Measurements from ENCODE around the gene ACTN1.

ACTN1 gene

GRCh38 chr14:68937471-68938270 is 41.4 kb downstream of the ACTN1 start:
- no peak for DNase-seq (ENCODE audit: low read depth in 3 of 3, low spot score in 1 of 3)

GRCh38 chr14:68936980-68937379 is 42.1 kb downstream of the ACTN1 start:
- DNase-seq (ENCODE audit: low read depth in 3 of 3, low spot score in 1 of 3), result no peak

GRCh38 chr14:68936476-68936875 is 42.6 kb downstream of the ACTN1 start:
- DNase-seq (ENCODE audit: low read depth in 3 of 3, low spot score in 1 of 3), result no peak

- DNase-seq (ENCODE audit: low read depth in 3 of 3, low spot score in 1 of 3), result no peak
Observed at GRCh38 chr14:68935761-68936214, 43.3 kb downstream of the ACTN1 start.

- no peak for DNase-seq (ENCODE audit: low read depth in 3 of 3, low spot score in 1 of 3)
Observed at GRCh38 chr14:68934066-68934465, 45.0 kb downstream of the ACTN1 start.

- DNase-seq (ENCODE audit: low read depth in 3 of 3, low spot score in 1 of 3), result no peak
Observed at GRCh38 chr14:68932686-68933085, 46.4 kb downstream of the ACTN1 start.

GRCh38 chr14:68932231-68932630 is 46.9 kb downstream of the ACTN1 start:
- no peak for DNase-seq (ENCODE audit: low read depth in 3 of 3, low spot score in 1 of 3)

- no peak for DNase-seq (ENCODE audit: low read depth in 3 of 3, low spot score in 1 of 3)
Observed at GRCh38 chr14:68931474-68932051, 47.5 kb downstream of the ACTN1 start.

- DNase-seq (ENCODE audit: low read depth in 3 of 3, low spot score in 1 of 3), result no peak
Observed at GRCh38 chr14:68931063-68931462, 48.0 kb downstream of the ACTN1 start.

GRCh38 chr14:68929623-68930307 is 49.3 kb downstream of the ACTN1 start:
- DNase-seq (ENCODE audit: low read depth in 3 of 3, low spot score in 1 of 3), result no peak

- DNase-seq (ENCODE audit: low read depth in 3 of 3, low spot score in 1 of 3), result no peak
Observed at GRCh38 chr14:68928770-68929550, 50.1 kb downstream of the ACTN1 start.

- no peak for DNase-seq (ENCODE audit: low read depth in 3 of 3, low spot score in 1 of 3)
Observed at GRCh38 chr14:68927956-68928675, 51.0 kb downstream of the ACTN1 start.

- DNase-seq (ENCODE audit: low read depth in 3 of 3, low spot score in 1 of 3), result no peak
Observed at GRCh38 chr14:68927089-68927488, 52.0 kb downstream of the ACTN1 start.

- DNase-seq (ENCODE audit: low read depth in 3 of 3, low spot score in 1 of 3), result no peak
Observed at GRCh38 chr14:68926236-68926635, 52.9 kb downstream of the ACTN1 start.

- no peak for DNase-seq (ENCODE audit: low read depth in 3 of 3, low spot score in 1 of 3)
Observed at GRCh38 chr14:68925373-68925772, 53.7 kb downstream of the ACTN1 start.

GRCh38 chr14:68924186-68925158 is 54.6 kb downstream of the ACTN1 start:
- DNase-seq (ENCODE audit: low read depth in 3 of 3, low spot score in 1 of 3), result no peak

- DNase-seq (ENCODE audit: low read depth in 3 of 3, low spot score in 1 of 3), result no peak
Observed at GRCh38 chr14:68922886-68923285, 56.2 kb downstream of the ACTN1 start.

- no peak for DNase-seq (ENCODE audit: low read depth in 3 of 3, low spot score in 1 of 3)
Observed at GRCh38 chr14:68922201-68922621, 56.9 kb downstream of the ACTN1 start.

GRCh38 chr14:68921666-68922065 is 57.4 kb downstream of the ACTN1 start:
- DNase-seq (ENCODE audit: low read depth in 3 of 3, low spot score in 1 of 3), result no peak

- no peak for DNase-seq (ENCODE audit: low read depth in 3 of 3, low spot score in 1 of 3)
Observed at GRCh38 chr14:68921049-68921448, 58.1 kb downstream of the ACTN1 start.
